GM12878 (cell line): ENCODE data around the gene ONECUT2. TPM values are rescaled to one million over a fixed set of nuclear protein-coding genes. Genes with fewer than 3 reads are reported as not detected.

ENCODE experiments used
- ATAC-seq: fragments of 200-7000 bp; cut with Tn5 transposase; 3 replicates; pipeline ENCODE4 v1.9.1; 2020; ENCODE audit warnings: mild to moderate bottlenecking, moderate library complexity
- BruUV-seq: library from RNA; stranded (reverse); fragments of 400-500 nt; replicated peaks from 2 replicates; lab custom pipeline; 2021; lab: Mats Ljungman, UMichigan
- CTCF ChIA-PET: fragments of 300-600 bp; sonication (Branson Sonifier 250); formaldehyde crosslinking; extraction: SDS; loops from one replicate; lab custom pipeline; 2021; ENCODE audit warnings: inconsistent platforms; lab: Yijun Ruan, JAX
- POLR2A ChIA-PET: fragments of 350-600 bp; formaldehyde crosslinking; extraction: SDS; loops from one replicate; lab custom pipeline; 2021; ENCODE audit warnings: inconsistent platforms; lab: Charles Lee
- RAD21 ChIA-PET: fragments of 300-600 bp; sonication (Branson Sonifier 250); formaldehyde crosslinking; loops from one replicate; lab custom pipeline; 2023; ENCODE audit warnings: antibody characterized with exemption; ENCODE audit not compliant: unreplicated experiment; lab: Charles Lee
- SMC1A ChIA-PET: fragments of 300-600 bp; sonication (Branson Sonifier 250); formaldehyde crosslinking; loops from one replicate; lab custom pipeline; 2023; ENCODE audit not compliant: unreplicated experiment, uncharacterized antibody; lab: Charles Lee
- DNase-seq: peaks from one replicate; pipeline ENCODE4 v3.0.0-alpha.2; 2011; ENCODE audit warnings: low read depth, low spot score
- FAIRE-seq: peaks from 3 replicates; lab custom pipeline; 2011; peaks lifted over from hg19 to GRCh38; lab: Jason Lieb, UNC
- H2AFZ ChIP-seq: 2 replicates; pipeline ENCODE4 v1.6.0; 2011; ENCODE audit warnings: low read depth, low read length, control low read depth; ENCODE audit not compliant: control insufficient read depth
- H3K27ac ChIP-seq: 2 replicates; pipeline ENCODE4 v1.5.1; 2011; ENCODE audit warnings: control low read depth; ENCODE audit not compliant: control insufficient read depth, insufficient read depth
- H3K27me3 ChIP-seq, 2 experiments: replicated peaks in 1 of 2; 2 replicates each; pipeline versions ENCODE4 v1.6.0 to v1.6.1; 2011; ENCODE audit warnings: low read length in 1 of 2; ENCODE audit not compliant: control insufficient read depth in 2 of 2, insufficient read depth in 2 of 2
- H3K36me3 ChIP-seq, 2 experiments: 2 replicates each; pipeline ENCODE4 v1.5.1; 2011; ENCODE audit warnings: low read length in 1 of 2; ENCODE audit not compliant: control insufficient read depth in 2 of 2, insufficient read depth in 2 of 2
- H3K4me1 ChIP-seq: 2 replicates; pipeline ENCODE4 v1.6.1; 2011; ENCODE audit warnings: mild to moderate bottlenecking, low read length, moderate library complexity, mixed read lengths; ENCODE audit not compliant: control insufficient read depth, insufficient read depth
- H3K4me2 ChIP-seq: 2 replicates; pipeline ENCODE4 v1.6.0; 2011; ENCODE audit warnings: control low read depth; ENCODE audit not compliant: control insufficient read depth, insufficient read depth
- H3K4me3 ChIP-seq: fragments of 200-600 bp; sonication (generic); 2 replicates; pipeline ENCODE4 v1.5.1; 2016
- H3K79me2 ChIP-seq: 2 replicates; pipeline ENCODE4 v1.6.0; 2011; ENCODE audit warnings: low read length; ENCODE audit not compliant: control insufficient read depth, insufficient read depth
- H3K9ac ChIP-seq: 2 replicates; pipeline ENCODE4 v1.8.0; 2011; ENCODE audit warnings: low read length, control low read depth, mixed read lengths; ENCODE audit not compliant: control insufficient read depth, insufficient read depth
- H3K9me3 ChIP-seq: replicated peaks from 3 replicates; pipeline ENCODE4 v1.5.1; 2011; ENCODE audit warnings: mild to moderate bottlenecking, low read length; ENCODE audit not compliant: control insufficient read depth, insufficient read depth
- H4K20me1 ChIP-seq: 2 replicates; pipeline ENCODE4 v1.6.0; 2011; ENCODE audit not compliant: control insufficient read depth, insufficient read depth
- CTCF ChIP-seq, 3 experiments: IDR thresholded peaks in 2 of 3; conservative IDR thresholded peaks in 1 of 3; 2 replicates each; pipeline ENCODE4 v1.5.1; 2011; ENCODE audit warnings: low read depth in 3 of 3, low read length in 3 of 3, mild to moderate bottlenecking in 3 of 3, control low read depth in 2 of 3, moderate library complexity in 2 of 3, inconsistent platforms in 1 of 3, mixed read lengths in 1 of 3; ENCODE audit not compliant: control insufficient read depth in 2 of 3, insufficient read depth in 1 of 3; ENCODE audit errors: extremely low read depth in 1 of 3
- PML ChIP-seq: IDR thresholded peaks from 2 replicates; pipeline ENCODE4 v1.6.1; 2012; ENCODE audit warnings: low read length, inconsistent platforms
- WGBS: methylation state at CpG from one replicate; pipeline ENCODE4 v1.1.6; 2016; ENCODE audit warnings: low lambda C conversion rate; ENCODE audit not compliant: insufficient replicate concordance, insufficient coverage; ENCODE audit errors: missing lambda C conversion rate; 5-methylcytosine and 5-hydroxymethylcytosine counted together
- in situ Hi-C: fragments of 300-500 bp; cut with MboI; formaldehyde crosslinking; loops from 9 replicates; pipeline ENCODE4 v1.14.3; 2018; ENCODE audit warnings: mixed read lengths
- intact Hi-C: fragments of 100-400 bp; cut with micrococcal nuclease; formaldehyde crosslinking; loops from one replicate; pipeline ENCODE4 v1.14.2; 2022; ENCODE audit not compliant: unreplicated experiment
- polyA plus RNA-seq, 11 experiments: library from polyadenylated mRNA; depleted of rRNA in 4 of 11; unstranded in 6 of 11; stranded (reverse) in 5 of 11; fragments of >200 nt; fragmentation: Nextera tagmentation in 4 of 11; fragmentation: Illumina TruSeq in 1 of 11; extraction: Ambion mirVana in 4 of 11; extraction: Trizol in 1 of 11; gene quantifications; 1 replicate in 1 of 11; 2 replicates in 10 of 11; pipeline versions ENCODE4 v1.2.1 to v1.2.3, GENCODE V29; 2011 to 2016; ENCODE audit warnings: inconsistent platforms in 2 of 11, missing spikeins in 2 of 11, low read depth in 1 of 11
- total RNA-seq, 4 experiments: library from RNA; depleted of rRNA in 3 of 4; stranded (reverse); fragments of >200 nt in 3 of 4; fragmentation: Illumina TruSeq in 1 of 4; extraction: Trizol in 1 of 4; gene quantifications; 2 replicates each; pipeline versions ENCODE4 v1.2.1 to v1.2.3, GENCODE V29; 2013 to 2021
- TF ChIP-seq, protein P1 (sequence below): IDR thresholded peaks from 2 replicates; pipeline ENCODE4 v1.6.1; 2012; ENCODE audit warnings: low read length, inconsistent platforms
- TF ChIP-seq, protein P2 (sequence below): fragments of 450-650 bp; IDR thresholded peaks from 2 replicates; pipeline ENCODE4 v1.6.1; 2017; ENCODE audit warnings: mild to moderate bottlenecking, low read depth, inconsistent platforms; ENCODE audit not compliant: poor library complexity, severe bottlenecking

ONECUT2 gene
- total and polyA plus RNA-seq, 10 of the 15 experiments (the other 5 are each of a cell fraction or from before 2014, with no cell fraction given) = 0.01 to 0.03 TPM; not detected in 8

DNA sequence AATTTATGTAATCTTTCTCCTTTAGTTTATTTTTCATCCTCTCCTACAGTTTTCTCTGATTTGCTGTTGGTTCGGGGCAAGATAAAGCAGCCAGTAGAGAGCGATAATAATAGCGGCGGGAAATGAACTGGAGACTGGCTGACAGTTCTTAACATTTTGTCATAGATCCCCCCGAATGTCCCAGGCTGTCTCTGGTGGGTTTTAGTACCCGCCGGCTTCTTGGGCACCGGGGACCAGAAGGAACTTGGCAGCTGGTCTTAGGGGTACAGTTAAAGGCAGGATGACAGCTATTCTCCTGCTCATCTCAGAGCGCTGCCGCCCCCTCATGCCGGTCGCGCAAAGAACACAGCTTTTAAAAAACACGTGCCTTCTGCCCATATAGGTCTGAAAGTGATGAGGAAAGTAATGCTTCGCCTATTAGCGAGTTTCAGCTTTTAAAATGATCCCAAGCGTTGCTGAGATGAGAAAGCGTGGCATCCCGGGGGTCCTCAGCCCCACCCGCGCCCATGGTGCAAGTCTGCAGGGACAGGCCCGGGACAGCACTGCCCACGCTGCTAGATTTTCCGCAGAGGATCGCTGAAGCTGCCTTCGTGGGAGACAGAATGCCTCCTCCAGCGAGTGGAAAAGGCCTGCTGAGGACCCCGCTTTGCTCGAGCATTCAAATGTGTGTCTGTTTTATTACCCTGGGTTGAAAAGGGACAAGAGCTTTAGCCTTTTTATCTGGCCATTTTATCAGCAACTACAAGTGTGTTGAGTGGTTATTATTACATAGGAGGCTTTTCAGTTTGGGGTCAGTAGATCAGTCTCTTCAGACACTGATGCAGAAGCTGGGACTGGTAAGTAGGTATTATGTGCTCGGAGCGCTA, 3.8 kb downstream of the ONECUT2 start:
- in situ Hi-C loops (no loop called here), intact Hi-C loops (no loop called here)
- no peaks in the 10 kb centered on the region for H4K20me1 ChIP-seq
- no peak overlapping the region for H2AFZ ChIP-seq
- peaks cover 10 to 46% of the 10 kb centered on the region in 2 experiments for H3K27me3 ChIP-seq
- no peak overlapping the region for H3K4me3 ChIP-seq
- SMC1A ChIA-PET = no interaction called here
- no peaks in the 10 kb centered on the region for H3K79me2 ChIP-seq
- no peak for DNase-seq
- CTCF ChIA-PET = interaction anchor here (0.8 to 1.6 kb wide), 2 partner anchors 414 to 569 kb away, joined by 3 to 4 read pairs; no protein-coding TSS in a partner anchor
- no peak for FAIRE-seq
- no peaks in the 10 kb centered on the region for H3K4me1 ChIP-seq
- no TSS peak for BruUV-seq
- H3K9ac ChIP-seq = no peak overlapping the region
- POLR2A ChIA-PET = no interaction called here
- 12% methylated on average over 31 of the region's 31 CpGs for WGBS
- H3K27ac ChIP-seq = no peak overlapping the region
- no peak for ATAC-seq
- H3K4me2 ChIP-seq = no peak overlapping the region
- RAD21 ChIA-PET = no interaction called here
- H3K36me3 ChIP-seq = no peaks in the 10 kb centered on the region
- peaks cover 42% of the 10 kb centered on the region for H3K9me3 ChIP-seq
- TF ChIP-seq CTCF (IDR thresholded peaks at IDR 0.05 in 2 of 3, conservative IDR thresholded peaks at IDR 0.05 in 1 of 3; ENCODE audit: control insufficient read depth in 2 of 3, extremely low read depth in 1 of 3, insufficient read depth in 1 of 3, low read depth in 3 of 3, low read length in 3 of 3) (peak in 1 of 3 experiments; percentile 18; a peak in 1 of 6 replicates), PML (no peak)

DNA sequence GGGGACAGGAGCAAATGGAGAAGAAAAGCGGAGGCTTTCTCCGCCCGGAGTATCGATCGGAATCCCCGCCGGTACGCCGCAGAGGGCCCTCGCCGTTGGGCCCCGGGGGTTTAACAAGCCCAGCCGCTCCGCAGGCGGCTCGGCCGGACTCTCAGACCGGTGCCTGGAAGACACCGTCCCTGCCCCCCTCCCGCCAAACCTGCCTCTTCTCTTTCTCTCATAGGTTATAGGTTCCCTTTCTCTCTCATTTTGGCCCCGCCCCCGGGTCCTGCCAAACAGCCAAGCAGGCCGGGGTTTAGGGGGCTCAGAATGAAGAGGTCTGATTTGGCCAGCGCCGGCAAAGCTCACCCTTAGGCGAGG, 4.4 kb downstream of the ONECUT2 start:
- Histone ChIP-seq H3K4me3 (no peak overlapping the region), H3K27me3 (peaks cover 9 to 43% of the 10 kb centered on the region in 2 experiments), H3K4me2 (no peak overlapping the region), H3K79me2 (no peaks in the 10 kb centered on the region), H3K27ac (no peak overlapping the region), H4K20me1 (no peaks in the 10 kb centered on the region), H3K36me3 (no peaks in the 10 kb centered on the region), H3K9ac (no peak overlapping the region), H2AFZ (no peak overlapping the region), H3K4me1 (no peaks in the 10 kb centered on the region), H3K9me3 (peaks cover 40% of the 10 kb centered on the region)
- CTCF ChIA-PET = no interaction called here
- SMC1A ChIA-PET = no interaction called here
- WGBS = 55% methylated on average over 15 of the region's 26 CpGs
- POLR2A ChIA-PET = no interaction called here
- in situ Hi-C loops (no loop called here), intact Hi-C loops (no loop called here)
- no peak for ATAC-seq
- no peak for FAIRE-seq
- TF ChIP-seq, protein P1, sequence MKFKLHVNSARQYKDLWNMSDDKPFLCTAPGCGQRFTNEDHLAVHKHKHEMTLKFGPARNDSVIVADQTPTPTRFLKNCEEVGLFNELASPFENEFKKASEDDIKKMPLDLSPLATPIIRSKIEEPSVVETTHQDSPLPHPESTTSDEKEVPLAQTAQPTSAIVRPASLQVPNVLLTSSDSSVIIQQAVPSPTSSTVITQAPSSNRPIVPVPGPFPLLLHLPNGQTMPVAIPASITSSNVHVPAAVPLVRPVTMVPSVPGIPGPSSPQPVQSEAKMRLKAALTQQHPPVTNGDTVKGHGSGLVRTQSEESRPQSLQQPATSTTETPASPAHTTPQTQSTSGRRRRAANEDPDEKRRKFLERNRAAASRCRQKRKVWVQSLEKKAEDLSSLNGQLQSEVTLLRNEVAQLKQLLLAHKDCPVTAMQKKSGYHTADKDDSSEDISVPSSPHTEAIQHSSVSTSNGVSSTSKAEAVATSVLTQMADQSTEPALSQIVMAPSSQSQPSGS = no peak
- TF ChIP-seq, protein P2, sequence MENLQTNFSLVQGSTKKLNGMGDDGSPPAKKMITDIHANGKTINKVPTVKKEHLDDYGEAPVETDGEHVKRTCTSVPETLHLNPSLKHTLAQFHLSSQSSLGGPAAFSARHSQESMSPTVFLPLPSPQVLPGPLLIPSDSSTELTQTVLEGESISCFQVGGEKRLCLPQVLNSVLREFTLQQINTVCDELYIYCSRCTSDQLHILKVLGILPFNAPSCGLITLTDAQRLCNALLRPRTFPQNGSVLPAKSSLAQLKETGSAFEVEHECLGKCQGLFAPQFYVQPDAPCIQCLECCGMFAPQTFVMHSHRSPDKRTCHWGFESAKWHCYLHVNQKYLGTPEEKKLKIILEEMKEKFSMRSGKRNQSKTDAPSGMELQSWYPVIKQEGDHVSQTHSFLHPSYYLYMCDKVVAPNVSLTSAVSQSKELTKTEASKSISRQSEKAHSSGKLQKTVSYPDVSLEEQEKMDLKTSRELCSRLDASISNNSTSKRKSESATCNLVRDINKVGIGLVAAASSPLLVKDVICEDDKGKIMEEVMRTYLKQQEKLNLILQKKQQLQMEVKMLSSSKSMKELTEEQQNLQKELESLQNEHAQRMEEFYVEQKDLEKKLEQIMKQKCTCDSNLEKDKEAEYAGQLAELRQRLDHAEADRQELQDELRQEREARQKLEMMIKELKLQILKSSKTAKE = no peak
- BruUV-seq = no TSS peak
- DNase-seq = no peak
- RAD21 ChIA-PET = no interaction called here
